Measurements from ENCODE around the gene APMAP. TPM values are rescaled to one million over a fixed set of nuclear protein-coding genes. Genes with fewer than 3 reads are reported as not detected.

Gene APMAP
- total and polyA plus RNA-seq, 2 of the 13 experiments (the other 11 are each of a cell fraction or from before 2014, with no cell fraction given): 168 to 214 TPM

DNA sequence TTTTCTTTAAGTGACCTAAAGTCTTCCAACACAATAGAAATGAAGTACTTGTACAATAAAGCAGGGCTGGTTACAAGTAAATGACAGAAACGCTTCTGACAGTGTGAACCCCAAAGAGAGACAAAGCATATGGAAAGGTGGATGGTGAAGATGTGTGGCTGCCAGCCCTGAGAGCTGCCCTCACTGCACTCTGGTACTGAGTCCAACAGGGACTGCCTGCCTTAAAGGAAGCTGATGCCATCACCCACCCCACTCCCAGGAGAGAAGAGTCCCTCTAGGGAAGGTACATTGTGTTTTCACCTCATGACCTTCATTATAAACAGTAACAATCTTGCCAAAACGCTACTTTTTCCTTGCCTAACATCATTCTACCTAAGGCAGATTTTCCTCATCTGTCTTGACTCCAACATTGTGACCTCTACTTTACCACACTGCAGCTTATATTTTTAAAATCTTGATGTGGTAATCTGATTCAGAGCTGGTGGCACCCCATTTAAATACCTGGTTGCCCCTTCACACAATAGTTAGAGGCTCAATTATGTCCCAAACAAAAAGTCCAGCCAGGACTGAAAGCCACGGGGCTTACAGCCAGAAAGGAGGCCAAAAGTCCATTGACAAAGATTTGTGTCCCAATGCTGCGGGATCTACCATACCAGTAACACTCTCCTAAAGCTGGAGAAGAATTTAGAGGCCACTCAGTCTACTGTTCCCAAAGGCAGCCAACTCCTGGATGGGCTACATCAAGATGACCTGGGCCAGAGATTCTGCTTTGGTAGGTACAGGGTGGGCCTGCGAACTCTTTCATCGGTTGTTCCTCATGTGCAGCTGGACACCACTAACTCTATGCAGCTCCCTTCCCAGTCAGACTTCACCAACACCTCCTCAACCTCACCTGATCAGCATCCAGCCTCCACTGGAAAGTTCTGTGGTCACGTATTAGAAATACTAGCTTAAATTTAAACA lies 4.4 kb downstream of the APMAP start:
- H3K36me3 ChIP-seq (replicated peaks in 1 of 2; ENCODE audit: control insufficient read depth in 1 of 2, insufficient read depth in 2 of 2, low read length in 2 of 2): peaks cover 1 to 9% of the 10 kb centered on the region in 2 experiments; a peak in 4 of 5 replicates
- 56% methylated on average over 7 of the region's 7 CpGs for whole genome bisulfite sequencing (ENCODE audit: low lambda C conversion rate)
- intact Hi-C loops (cut with micrococcal nuclease; ENCODE audit: unreplicated experiment) (no loop called here), in situ Hi-C loops (cut with HindIII; ENCODE audit: extremely low pct_ligation_motif_present, low pct_unique_long_range_greater_than_20kb) (no loop called here)
- BruUV-seq (replicated peaks): no TSS peak
- no peak overlapping the region for H3K4me3 ChIP-seq (replicated peaks in 1 of 3; ENCODE audit: insufficient read depth in 1 of 3, low read depth in 2 of 3, low read length in 3 of 3)
- POLR2A ChIA-PET: interaction anchor here (0.6 to 1.6 kb wide), 3 partner anchors 45 to 351 kb away, joined by 3 to 4 read pairs (median 3); partner anchors contain the start of gene ACSS1
- peak overlapping the region; percentile 26 for H3K4me2 ChIP-seq (ENCODE audit: low read depth, low read length)
- peak overlapping the region; percentile 50 for H3K27ac ChIP-seq (ENCODE audit: extremely low read length, insufficient read depth, low read length)
- H3K4me1 ChIP-seq (ENCODE audit: insufficient read depth, low read length): peaks cover 89% of the 10 kb centered on the region
- FAIRE-seq: no peak
- H3K27me3 ChIP-seq (ENCODE audit: control insufficient read depth in 1 of 2, insufficient read depth in 2 of 2, low read length in 2 of 2): no peaks in the 10 kb centered on the region; a peak in 1 of 5 replicates
- no peak overlapping the region for H2AFZ ChIP-seq (ENCODE audit: low read length)
- H3K9me3 ChIP-seq (ENCODE audit: low read length): no peaks in the 10 kb centered on the region
- CTCF ChIA-PET (ENCODE audit: low intra/inter-chr PET ratio, low total read pairs): no interaction called here
- peak; percentile 41 for DNase-seq (ENCODE audit: low spot score)
- peaks cover 79% of the 10 kb centered on the region for H3K79me2 ChIP-seq (ENCODE audit: insufficient read depth, low read length)
- no peak overlapping the region for H3K9ac ChIP-seq (ENCODE audit: insufficient read depth, low read depth, low read length)
- H4K20me1 ChIP-seq (ENCODE audit: insufficient read depth, low read length): peaks cover 4% of the 10 kb centered on the region; the same call in 1 of the 2 replicates
- peak; percentile 4; the same call in 2 of the 3 replicates for ATAC-seq
- no peak for TF ChIP-seq MAF1 (CRISPR knock-in tag; IDR thresholded peaks at IDR 0.05; ENCODE audit: borderline replicate concordance)
- TF ChIP-seq, protein P1, sequence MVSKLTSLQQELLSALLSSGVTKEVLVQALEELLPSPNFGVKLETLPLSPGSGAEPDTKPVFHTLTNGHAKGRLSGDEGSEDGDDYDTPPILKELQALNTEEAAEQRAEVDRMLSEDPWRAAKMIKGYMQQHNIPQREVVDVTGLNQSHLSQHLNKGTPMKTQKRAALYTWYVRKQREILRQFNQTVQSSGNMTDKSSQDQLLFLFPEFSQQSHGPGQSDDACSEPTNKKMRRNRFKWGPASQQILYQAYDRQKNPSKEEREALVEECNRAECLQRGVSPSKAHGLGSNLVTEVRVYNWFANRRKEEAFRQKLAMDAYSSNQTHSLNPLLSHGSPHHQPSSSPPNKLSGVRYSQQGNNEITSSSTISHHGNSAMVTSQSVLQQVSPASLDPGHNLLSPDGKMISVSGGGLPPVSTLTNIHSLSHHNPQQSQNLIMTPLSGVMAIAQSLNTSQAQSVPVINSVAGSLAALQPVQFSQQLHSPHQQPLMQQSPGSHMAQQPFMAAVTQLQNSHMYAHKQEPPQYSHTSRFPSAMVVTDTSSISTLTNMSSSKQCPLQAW (CRISPR knock-in tag; IDR thresholded peaks at IDR 0.05): 0 out of 2 replicates have a peak, but pooled peaks have one; percentile 17
- TF ChIP-seq RBM22 (optimal IDR thresholded peaks at IDR 0.05; ENCODE audit: low read length): peak; percentile 54
- TF ChIP-seq, protein P2, sequence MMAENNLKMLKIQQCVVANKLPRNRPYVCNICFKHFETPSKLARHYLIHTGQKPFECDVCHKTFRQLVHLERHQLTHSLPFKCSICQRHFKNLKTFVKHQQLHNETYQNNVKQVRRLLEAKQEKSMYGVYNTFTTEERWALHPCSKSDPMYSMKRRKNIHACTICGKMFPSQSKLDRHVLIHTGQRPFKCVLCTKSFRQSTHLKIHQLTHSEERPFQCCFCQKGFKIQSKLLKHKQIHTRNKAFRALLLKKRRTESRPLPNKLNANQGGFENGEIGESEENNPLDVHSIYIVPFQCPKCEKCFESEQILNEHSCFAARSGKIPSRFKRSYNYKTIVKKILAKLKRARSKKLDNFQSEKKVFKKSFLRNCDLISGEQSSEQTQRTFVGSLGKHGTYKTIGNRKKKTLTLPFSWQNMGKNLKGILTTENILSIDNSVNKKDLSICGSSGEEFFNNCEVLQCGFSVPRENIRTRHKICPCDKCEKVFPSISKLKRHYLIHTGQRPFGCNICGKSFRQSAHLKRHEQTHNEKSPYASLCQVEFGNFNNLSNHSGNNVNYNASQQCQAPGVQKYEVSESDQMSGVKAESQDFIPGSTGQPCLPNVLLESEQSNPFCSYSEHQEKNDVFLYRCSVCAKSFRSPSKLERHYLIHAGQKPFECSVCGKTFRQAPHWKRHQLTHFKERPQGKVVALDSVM (CRISPR knock-in tag; IDR thresholded peaks at IDR 0.05): peak; percentile 22; the same call in 1 of the 2 replicates
- 0 out of 2 replicates have a peak, but pooled peaks have one; percentile 58 for TF ChIP-seq ZNF782 (CRISPR knock-in tag; IDR thresholded peaks at IDR 0.05; ENCODE audit: borderline replicate concordance)
- TF ChIP-seq, protein P3, sequence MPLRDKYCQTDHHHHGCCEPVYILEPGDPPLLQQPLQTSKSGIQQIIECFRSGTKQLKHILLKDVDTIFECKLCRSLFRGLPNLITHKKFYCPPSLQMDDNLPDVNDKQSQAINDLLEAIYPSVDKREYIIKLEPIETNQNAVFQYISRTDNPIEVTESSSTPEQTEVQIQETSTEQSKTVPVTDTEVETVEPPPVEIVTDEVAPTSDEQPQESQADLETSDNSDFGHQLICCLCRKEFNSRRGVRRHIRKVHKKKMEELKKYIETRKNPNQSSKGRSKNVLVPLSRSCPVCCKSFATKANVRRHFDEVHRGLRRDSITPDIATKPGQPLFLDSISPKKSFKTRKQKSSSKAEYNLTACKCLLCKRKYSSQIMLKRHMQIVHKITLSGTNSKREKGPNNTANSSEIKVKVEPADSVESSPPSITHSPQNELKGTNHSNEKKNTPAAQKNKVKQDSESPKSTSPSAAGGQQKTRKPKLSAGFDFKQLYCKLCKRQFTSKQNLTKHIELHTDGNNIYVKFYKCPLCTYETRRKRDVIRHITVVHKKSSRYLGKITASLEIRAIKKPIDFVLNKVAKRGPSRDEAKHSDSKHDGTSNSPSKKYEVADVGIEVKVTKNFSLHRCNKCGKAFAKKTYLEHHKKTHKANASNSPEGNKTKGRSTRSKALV (CRISPR knock-in tag; IDR thresholded peaks at IDR 0.05): no peak
- TF ChIP-seq, protein P4, sequence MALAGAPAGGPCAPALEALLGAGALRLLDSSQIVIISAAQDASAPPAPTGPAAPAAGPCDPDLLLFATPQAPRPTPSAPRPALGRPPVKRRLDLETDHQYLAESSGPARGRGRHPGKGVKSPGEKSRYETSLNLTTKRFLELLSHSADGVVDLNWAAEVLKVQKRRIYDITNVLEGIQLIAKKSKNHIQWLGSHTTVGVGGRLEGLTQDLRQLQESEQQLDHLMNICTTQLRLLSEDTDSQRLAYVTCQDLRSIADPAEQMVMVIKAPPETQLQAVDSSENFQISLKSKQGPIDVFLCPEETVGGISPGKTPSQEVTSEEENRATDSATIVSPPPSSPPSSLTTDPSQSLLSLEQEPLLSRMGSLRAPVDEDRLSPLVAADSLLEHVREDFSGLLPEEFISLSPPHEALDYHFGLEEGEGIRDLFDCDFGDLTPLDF (CRISPR knock-in tag; IDR thresholded peaks at IDR 0.05): 0 out of 2 replicates have a peak, but pooled peaks have one; percentile 53
- TF ChIP-seq, protein P5, sequence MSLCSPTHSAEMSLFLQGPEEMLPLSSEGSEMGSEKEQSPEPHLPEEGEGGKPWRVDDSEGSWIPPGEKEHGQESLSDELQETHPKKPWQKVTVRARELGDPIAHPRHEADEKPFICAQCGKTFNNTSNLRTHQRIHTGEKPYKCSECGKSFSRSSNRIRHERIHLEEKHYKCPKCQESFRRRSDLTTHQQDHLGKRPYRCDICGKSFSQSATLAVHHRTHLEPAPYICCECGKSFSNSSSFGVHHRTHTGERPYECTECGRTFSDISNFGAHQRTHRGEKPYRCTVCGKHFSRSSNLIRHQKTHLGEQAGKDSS (CRISPR knock-in tag; IDR thresholded peaks at IDR 0.05; ENCODE audit: borderline replicate concordance, low read depth): 0 out of 2 replicates have a peak, but pooled peaks have one; percentile 16
- TF ChIP-seq, protein P6, sequence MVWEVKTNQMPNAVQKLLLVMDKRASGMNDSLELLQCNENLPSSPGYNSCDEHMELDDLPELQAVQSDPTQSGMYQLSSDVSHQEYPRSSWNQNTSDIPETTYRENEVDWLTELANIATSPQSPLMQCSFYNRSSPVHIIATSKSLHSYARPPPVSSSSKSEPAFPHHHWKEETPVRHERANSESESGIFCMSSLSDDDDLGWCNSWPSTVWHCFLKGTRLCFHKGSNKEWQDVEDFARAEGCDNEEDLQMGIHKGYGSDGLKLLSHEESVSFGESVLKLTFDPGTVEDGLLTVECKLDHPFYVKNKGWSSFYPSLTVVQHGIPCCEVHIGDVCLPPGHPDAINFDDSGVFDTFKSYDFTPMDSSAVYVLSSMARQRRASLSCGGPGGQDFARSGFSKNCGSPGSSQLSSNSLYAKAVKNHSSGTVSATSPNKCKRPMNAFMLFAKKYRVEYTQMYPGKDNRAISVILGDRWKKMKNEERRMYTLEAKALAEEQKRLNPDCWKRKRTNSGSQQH (CRISPR knock-in tag; IDR thresholded peaks at IDR 0.05; ENCODE audit: low read depth): no peak
- no peak for TF ChIP-seq ZNF430 (CRISPR knock-in tag; IDR thresholded peaks at IDR 0.05)
- TF ChIP-seq SMARCC2 (IDR thresholded peaks at IDR 0.05): no peak
- TF ChIP-seq CHCHD3 (CRISPR knock-in tag; IDR thresholded peaks at IDR 0.05): no peak

Measured in HepG2 (cell line).